ENCODE results near the gene TIFAB.

TIFAB gene

GRCh38 chr5:135402031-135402430 is 50.1 kb downstream of the TIFAB start:
- no peak for TF ChIP-seq JUND (IDR thresholded peaks at IDR 0.05; ENCODE audit: low read depth)
- in situ Hi-C loops (cut with HindIII; ENCODE audit: low pct_unique_long_range_greater_than_20kb, low sequenced_read_pairs): no loop called here
- no peak for DNase-seq (ENCODE audit: low read depth in 1 of 2, low spot score in 1 of 2)

- in situ Hi-C loops (cut with HindIII; ENCODE audit: low pct_unique_long_range_greater_than_20kb, low sequenced_read_pairs): no loop called here
- no peak for DNase-seq (ENCODE audit: low read depth in 1 of 2, low spot score in 1 of 2)
- TF ChIP-seq JUND (IDR thresholded peaks at IDR 0.05; ENCODE audit: low read depth): no peak
These were observed 51.3 kb downstream of the TIFAB start for GRCh38 chr5:135400866-135401265.

GRCh38 chr5:135399794-135400542 is 52.2 kb downstream of the TIFAB start:
- no peak for DNase-seq (ENCODE audit: low read depth in 1 of 2, low spot score in 1 of 2)
- no peak for TF ChIP-seq JUND (IDR thresholded peaks at IDR 0.05; ENCODE audit: low read depth)

GRCh38 chr5:135398855-135399793 is 53.0 kb downstream of the TIFAB start, which contains the start of gene MACROH2A1:
MACROH2A1 (minus strand) TSS chr5:135399231; CDS start chr5:135389093, 10,138 bp downstream.
- in situ Hi-C loops (cut with HindIII; ENCODE audit: low pct_unique_long_range_greater_than_20kb, low sequenced_read_pairs): no loop called here
- DNase-seq (ENCODE audit: low read depth in 1 of 2, low spot score in 1 of 2): peak; percentile 75 to 91
- no peak for TF ChIP-seq JUND (IDR thresholded peaks at IDR 0.05; ENCODE audit: low read depth)

More at GRCh38 chr5:135399794-135400542, 52.2 kb downstream of the TIFAB start:
- in situ Hi-C loops (cut with HindIII; ENCODE audit: low pct_unique_long_range_greater_than_20kb, low sequenced_read_pairs): no loop called here

GRCh38 chr5:135398160-135398854 is 53.8 kb downstream of the TIFAB start:
- peak; percentile 53 to 71 for DNase-seq (ENCODE audit: low read depth in 1 of 2, low spot score in 1 of 2)
- no peak for TF ChIP-seq JUND (IDR thresholded peaks at IDR 0.05; ENCODE audit: low read depth)
- in situ Hi-C loops (cut with HindIII; ENCODE audit: low pct_unique_long_range_greater_than_20kb, low sequenced_read_pairs): no loop called here

Data from T47D (cell line).